ENCODE measurements around the gene PTDSS2.

PTDSS2 gene

GRCh38 chr11:473415-473814 lies 23.3 kb downstream of the PTDSS2 start:
- no peak overlapping the region for H3K4me3 ChIP-seq (ENCODE audit: low read length)
- no peak for TF ChIP-seq CTCF (conservative IDR thresholded peaks at IDR 0.05; ENCODE audit: low read length)
- no peak for DNase-seq (ENCODE audit: low read depth)

DNA sequence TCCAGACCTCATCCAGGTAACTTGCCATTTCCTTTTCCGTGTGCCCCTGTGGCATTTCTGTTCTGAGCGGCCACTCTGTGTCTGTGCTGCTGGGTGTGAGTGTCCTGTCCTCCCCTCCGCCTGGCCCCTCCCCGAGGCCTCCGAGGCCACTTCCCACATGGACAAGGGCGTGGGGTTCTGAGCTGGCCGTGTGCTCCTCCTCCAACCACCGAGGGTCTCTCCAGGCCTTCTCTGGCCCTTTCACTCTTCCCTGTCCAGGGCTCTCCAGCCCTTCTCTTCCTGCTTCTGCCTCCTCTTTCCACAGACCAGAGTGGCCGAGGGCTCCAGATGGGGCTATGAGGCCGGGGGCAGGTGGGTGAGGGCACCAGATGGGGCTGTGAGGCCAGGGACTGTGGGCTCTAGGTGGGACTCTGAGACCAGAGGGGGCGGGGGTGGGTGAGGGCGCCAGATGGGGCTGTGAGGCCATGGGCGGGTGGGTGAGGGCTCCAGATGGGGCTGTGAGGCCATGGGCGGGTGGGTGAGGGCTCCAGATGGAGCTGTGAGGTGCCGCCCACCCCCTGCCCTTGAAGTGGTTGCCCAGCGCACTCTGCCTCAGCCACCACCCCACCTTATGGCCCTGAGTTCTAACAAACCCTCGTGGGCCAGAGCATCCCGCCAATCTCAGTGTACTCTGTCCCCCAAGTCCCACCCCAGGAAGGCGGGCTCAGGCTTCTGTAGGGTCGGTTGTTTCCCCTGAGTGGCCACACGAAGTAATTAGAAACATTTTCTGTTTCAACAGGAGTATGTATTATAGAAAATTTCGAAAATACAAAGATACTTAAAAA lies 24.1 kb downstream of the PTDSS2 start:
- TF ChIP-seq CTCF (conservative IDR thresholded peaks at IDR 0.05; ENCODE audit: low read length): no peak
- no peak for DNase-seq (ENCODE audit: low read depth)
- H3K4me3 ChIP-seq (ENCODE audit: low read length): no peak overlapping the region

GRCh38 chr11:474914-475506 lies 24.9 kb downstream of the PTDSS2 start:
- H3K4me3 ChIP-seq (ENCODE audit: low read length): no peak overlapping the region
- no peak for DNase-seq (ENCODE audit: low read depth)
- no peak for TF ChIP-seq CTCF (conservative IDR thresholded peaks at IDR 0.05; ENCODE audit: low read length)

GRCh38 chr11:475941-476340 lies 25.9 kb downstream of the PTDSS2 start:
- no peak overlapping the region for H3K4me3 ChIP-seq (ENCODE audit: low read length)
- DNase-seq (ENCODE audit: low read depth): no peak
- no peak for TF ChIP-seq CTCF (conservative IDR thresholded peaks at IDR 0.05; ENCODE audit: low read length)

GRCh38 chr11:476416-476815 lies 26.3 kb downstream of the PTDSS2 start:
- TF ChIP-seq CTCF (conservative IDR thresholded peaks at IDR 0.05; ENCODE audit: low read length): no peak
- no peak overlapping the region for H3K4me3 ChIP-seq (ENCODE audit: low read length)
- no peak for DNase-seq (ENCODE audit: low read depth)

DNA sequence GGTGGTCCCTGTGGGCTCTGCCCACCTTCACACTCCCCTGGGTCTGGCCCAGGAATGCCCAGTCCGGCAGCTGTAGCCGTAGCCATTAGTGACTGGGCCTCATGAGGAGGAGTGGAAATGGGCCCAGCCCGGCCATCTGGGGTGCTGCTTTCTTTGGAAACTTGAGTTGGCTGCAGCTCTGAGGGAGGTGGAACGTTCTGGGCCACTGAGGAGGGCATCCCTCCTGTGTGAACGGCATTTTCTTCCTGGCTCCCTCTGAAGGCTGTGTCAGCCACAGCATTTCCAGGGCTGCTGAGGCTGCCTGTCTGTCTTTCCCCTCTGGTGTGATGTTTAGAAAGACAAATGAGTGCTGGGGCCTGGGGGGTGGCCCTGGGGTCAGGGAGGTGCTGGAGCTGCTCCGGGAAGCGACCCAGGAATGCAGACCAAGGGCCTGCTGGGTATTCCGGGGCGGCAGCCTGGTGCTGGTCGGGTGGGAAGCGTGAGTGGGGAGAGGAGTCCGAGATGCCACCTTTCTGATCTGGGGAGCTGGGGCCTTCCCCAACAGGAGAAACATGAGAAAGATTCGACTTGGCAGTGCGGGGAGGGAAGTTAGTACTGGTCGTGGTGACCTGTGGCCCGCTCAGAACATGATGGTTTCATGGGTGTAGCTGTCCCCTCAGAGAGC lies 27.1 kb downstream of the PTDSS2 start:
- no peak overlapping the region for H3K4me3 ChIP-seq (ENCODE audit: low read length)
- TF ChIP-seq CTCF (conservative IDR thresholded peaks at IDR 0.05; ENCODE audit: low read length): no peak
- no peak for DNase-seq (ENCODE audit: low read depth)

Data from AG10803 (cell line).